Caco-2 (cell line): ENCODE measurements around the gene SLC7A5. TPM values are rescaled to one million over a fixed set of nuclear protein-coding genes. Genes with fewer than 3 reads are reported as not detected.
A peak's percentile ranks its signal among the peaks of the same experiment; 100 is the strongest.
"Not testable (repeated sequence)": the region's sequence is repeated elsewhere in the genome, so short reads cannot be mapped to it uniquely, and the experiment has no call there.

Source experiments
- BruUV-seq: library from RNA; stranded (reverse); fragments of 400-500 nt; replicated peaks from 2 replicates; lab custom pipeline; 2021; lab: Mats Ljungman, UMichigan
- CTCF ChIA-PET: fragments of 300-600 bp; sonication (Branson Sonifier 250); formaldehyde crosslinking; loops from one replicate; lab custom pipeline; 2022; ENCODE audit warnings: antibody characterized with exemption; lab: Charles Lee
- POLR2A ChIA-PET: fragments of 300-600 bp; sonication (Branson Sonifier 250); formaldehyde crosslinking; loops from one replicate; lab custom pipeline; 2022; ENCODE audit warnings: antibody characterized with exemption; lab: Charles Lee
- DNase-seq, 2 experiments: peaks; one replicate each; pipeline versions ENCODE4 v3.0.0 to v3.0.0-alpha.2; 2020 to 2022
- H3K27me3 ChIP-seq: replicated peaks from 2 replicates; pipeline ENCODE4 v1.6.0; 2011; ENCODE audit warnings: low read length; ENCODE audit not compliant: control insufficient read depth, insufficient read depth
- H3K36me3 ChIP-seq: 2 replicates; pipeline ENCODE4 v1.5.1; 2011; ENCODE audit warnings: low read length; ENCODE audit not compliant: control insufficient read depth, insufficient read depth
- H3K4me1 ChIP-seq: fragments of 250-450 bp; sonication (Bioruptor Pico); 2 replicates; pipeline ENCODE4 v1.5.1; 2020; ENCODE audit warnings: mild to moderate bottlenecking
- H3K4me3 ChIP-seq: 2 replicates; pipeline ENCODE4 v1.5.1; 2011; ENCODE audit warnings: low read depth, mild to moderate bottlenecking, control low read depth, low read length
- H3K9me3 ChIP-seq: fragments of 250-450 bp; sonication (Bioruptor Pico); 2 replicates; pipeline ENCODE4 v1.5.1; 2020; ENCODE audit warnings: mild to moderate bottlenecking, moderate library complexity
- H3K27ac Mint-ChIP-seq: one replicate; pipeline ENCODE4 v1.8.0; 2022; ENCODE audit warnings: mixed read lengths; ENCODE audit not compliant: unreplicated experiment
- H3K27me3 Mint-ChIP-seq: one replicate; pipeline ENCODE4 v1.8.0; 2022; ENCODE audit warnings: mixed read lengths; ENCODE audit not compliant: insufficient read depth, unreplicated experiment
- H3K36me3 Mint-ChIP-seq: one replicate; pipeline ENCODE4 v1.8.0; 2022; ENCODE audit warnings: mild to moderate bottlenecking, mixed read lengths; ENCODE audit not compliant: insufficient read depth, unreplicated experiment
- H3K4me1 Mint-ChIP-seq: one replicate; pipeline ENCODE4 v1.8.0; 2022; ENCODE audit warnings: low read depth, mixed read lengths; ENCODE audit not compliant: unreplicated experiment
- H3K4me3 Mint-ChIP-seq: one replicate; pipeline ENCODE4 v1.8.0; 2022; ENCODE audit warnings: mild to moderate bottlenecking, moderate library complexity, mixed read lengths; ENCODE audit not compliant: unreplicated experiment
- H3K9me3 Mint-ChIP-seq: one replicate; pipeline ENCODE4 v1.8.0; 2022; ENCODE audit warnings: mixed read lengths; ENCODE audit not compliant: unreplicated experiment
- intact Hi-C: fragments of 100-400 bp; cut with micrococcal nuclease; formaldehyde crosslinking; loops from one replicate; pipeline ENCODE4 v1.10.0; 2022; ENCODE audit not compliant: unreplicated experiment
- total RNA-seq: library from RNA; stranded (reverse); gene quantifications from 2 replicates; pipeline ENCODE4 v1.2.3, GENCODE V29; 2022
- TF ChIP-seq, protein P1 (sequence below), 2 experiments: fragments of 200-600 bp in 1 of 2; IDR thresholded peaks; 1 replicate in 1 of 2; 2 replicates in 1 of 2; pipeline versions ENCODE4 v1.5.1 to v1.8.0; 2011 to 2022; ENCODE audit warnings: antibody characterized with exemption in 1 of 2, control low read depth in 1 of 2, inconsistent platforms in 1 of 2, low read depth in 1 of 2, low read length in 1 of 2, mild to moderate bottlenecking in 1 of 2, moderate library complexity in 1 of 2; ENCODE audit not compliant: insufficient read depth in 1 of 2, severe bottlenecking in 1 of 2, unreplicated experiment in 1 of 2

Gene SLC7A5
- total RNA-seq, 1 experiment from 2014 or later: 534 TPM

DNA sequence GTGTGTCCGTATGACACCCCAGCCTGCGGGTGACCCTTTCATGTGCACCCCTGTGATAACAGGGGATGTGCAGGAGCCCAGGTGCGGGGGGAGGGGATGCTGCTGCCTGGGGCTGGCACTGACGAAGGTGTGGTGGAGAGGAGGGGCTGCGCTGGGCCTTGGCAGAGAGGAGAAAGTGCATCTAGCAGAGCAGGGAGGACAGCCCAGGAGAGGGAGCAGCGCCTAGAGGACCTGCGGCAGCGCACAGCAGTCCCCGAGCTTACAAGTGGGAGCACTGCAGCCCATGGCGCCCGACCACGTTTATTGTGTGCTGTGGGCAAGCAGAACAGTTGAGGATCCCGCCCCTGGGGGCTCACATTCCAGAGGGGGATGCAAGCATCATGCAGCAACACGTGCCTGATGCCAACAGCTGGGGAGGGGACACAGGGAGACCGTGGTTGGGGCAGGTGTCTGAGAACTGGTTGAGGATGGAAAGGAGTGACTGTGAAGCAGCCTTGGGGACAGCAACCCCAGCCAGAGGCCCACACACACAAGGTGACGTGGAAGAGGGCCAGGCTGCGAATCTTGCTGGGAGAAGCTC, 10.9 kb upstream of the SLC7A5 start:
- Mint-ChIP-seq H3K4me1 (peaks cover 8% of the 10 kb centered on the region), H3K4me3 (no peak overlapping the region), H3K27ac (no peak overlapping the region), H3K9me3 (no peaks in the 10 kb centered on the region), H3K36me3 (no peaks in the 10 kb centered on the region), H3K27me3 (no peaks in the 10 kb centered on the region)
- ChIA-PET CTCF (interaction anchor here (1.2 kb wide), 1 partner anchor 9 kb away, joined by 3 read pairs; no protein-coding TSS in a partner anchor), POLR2A (no interaction called here)
- Histone ChIP-seq H3K4me1 (peaks cover 22% of the 10 kb centered on the region), H3K4me3 (no peak overlapping the region), H3K9me3 (no peaks in the 10 kb centered on the region), H3K36me3 (no peaks in the 10 kb centered on the region), H3K27me3 (no peaks in the 10 kb centered on the region)
- no peak for DNase-seq
- TF ChIP-seq, protein P1, sequence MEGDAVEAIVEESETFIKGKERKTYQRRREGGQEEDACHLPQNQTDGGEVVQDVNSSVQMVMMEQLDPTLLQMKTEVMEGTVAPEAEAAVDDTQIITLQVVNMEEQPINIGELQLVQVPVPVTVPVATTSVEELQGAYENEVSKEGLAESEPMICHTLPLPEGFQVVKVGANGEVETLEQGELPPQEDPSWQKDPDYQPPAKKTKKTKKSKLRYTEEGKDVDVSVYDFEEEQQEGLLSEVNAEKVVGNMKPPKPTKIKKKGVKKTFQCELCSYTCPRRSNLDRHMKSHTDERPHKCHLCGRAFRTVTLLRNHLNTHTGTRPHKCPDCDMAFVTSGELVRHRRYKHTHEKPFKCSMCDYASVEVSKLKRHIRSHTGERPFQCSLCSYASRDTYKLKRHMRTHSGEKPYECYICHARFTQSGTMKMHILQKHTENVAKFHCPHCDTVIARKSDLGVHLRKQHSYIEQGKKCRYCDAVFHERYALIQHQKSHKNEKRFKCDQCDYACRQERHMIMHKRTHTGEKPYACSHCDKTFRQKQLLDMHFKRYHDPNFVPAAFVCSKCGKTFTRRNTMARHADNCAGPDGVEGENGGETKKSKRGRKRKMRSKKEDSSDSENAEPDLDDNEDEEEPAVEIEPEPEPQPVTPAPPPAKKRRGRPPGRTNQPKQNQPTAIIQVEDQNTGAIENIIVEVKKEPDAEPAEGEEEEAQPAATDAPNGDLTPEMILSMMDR (IDR thresholded peaks at IDR 0.05; ENCODE audit: insufficient read depth in 1 of 2, low read depth in 1 of 2, low read length in 1 of 2, severe bottlenecking in 1 of 2, unreplicated experiment in 1 of 2): no peak
- intact Hi-C loops: no loop called here
- no TSS peak for BruUV-seq

DNA sequence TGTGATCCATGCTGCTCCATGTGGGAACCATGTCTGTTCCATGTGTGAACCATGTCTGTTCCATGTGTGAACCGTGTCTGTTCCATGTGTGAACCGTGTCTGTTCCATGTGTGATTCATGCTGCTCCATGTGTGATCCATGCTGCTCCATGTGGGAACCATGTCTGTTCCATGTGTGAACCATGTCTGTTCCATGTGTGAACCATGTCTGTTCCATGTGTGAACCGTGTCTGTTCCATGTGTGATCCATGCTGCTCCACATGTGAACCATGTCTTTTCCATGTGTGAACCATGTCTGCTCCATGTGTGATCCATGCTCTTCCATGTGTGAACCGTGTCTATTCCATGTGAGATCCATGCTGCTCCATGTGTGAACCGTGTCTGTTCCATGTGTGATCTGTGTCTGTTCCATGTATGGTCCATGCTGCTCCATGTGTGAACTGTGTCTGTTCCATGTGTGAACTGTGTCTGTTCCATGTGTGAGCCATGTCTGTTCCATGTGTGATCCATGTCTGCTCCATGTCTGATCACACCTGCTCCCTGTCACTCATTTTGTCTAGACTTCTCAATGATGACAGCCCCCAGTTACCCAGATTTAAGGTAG, 10.2 kb upstream of the SLC7A5 start:
- DNase-seq, POLR2A ChIA-PET, H3K27me3 ChIP-seq, H3K9me3 Mint-ChIP-seq, H3K27ac Mint-ChIP-seq, H3K36me3 ChIP-seq, intact Hi-C loops, H3K9me3 ChIP-seq, CTCF ChIA-PET, BruUV-seq, H3K4me3 Mint-ChIP-seq, H3K36me3 Mint-ChIP-seq, H3K4me3 ChIP-seq, H3K27me3 Mint-ChIP-seq: not testable (repeated sequence)
- H3K4me1 ChIP-seq: peaks cover 28% of the 10 kb centered on the region
- peaks cover 15% of the 10 kb centered on the region for H3K4me1 Mint-ChIP-seq

DNA sequence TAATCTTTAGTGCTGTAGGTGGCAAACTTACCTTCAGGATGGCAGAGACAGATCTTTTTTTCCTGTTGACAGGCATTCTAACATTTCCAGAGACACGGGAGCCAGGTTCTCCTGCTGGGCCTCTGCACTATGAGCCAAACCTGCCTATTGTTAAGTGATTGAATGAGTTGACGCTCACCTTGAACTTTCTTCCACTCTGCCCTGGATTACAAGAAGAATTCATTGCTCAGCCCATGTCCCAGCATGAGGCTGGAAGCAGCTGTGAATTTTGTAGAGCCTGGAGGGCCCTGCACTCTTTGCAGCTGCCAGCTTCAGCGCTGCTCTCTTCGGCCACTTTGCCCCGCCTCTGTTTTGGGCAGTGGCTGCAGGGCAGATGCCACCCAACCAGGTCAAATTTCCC, 9.4 kb upstream of the SLC7A5 start:
- peak overlapping the region; percentile 58 for H3K27ac Mint-ChIP-seq
- no peak for DNase-seq
- CTCF ChIA-PET: no interaction called here

More for the DNA sequence above, 9.4 kb upstream of the SLC7A5 start:
- TF ChIP-seq, protein P1 (IDR thresholded peaks at IDR 0.05; ENCODE audit: insufficient read depth in 1 of 2, low read depth in 1 of 2, low read length in 1 of 2, severe bottlenecking in 1 of 2, unreplicated experiment in 1 of 2): no peak
- Mint-ChIP-seq H3K4me1 (peaks cover 18% of the 10 kb centered on the region), H3K27me3 (no peaks in the 10 kb centered on the region), H3K36me3 (no peaks in the 10 kb centered on the region), H3K9me3 (no peaks in the 10 kb centered on the region), H3K4me3 (no peak overlapping the region)
- Histone ChIP-seq H3K9me3 (no peaks in the 10 kb centered on the region), H3K4me3 (no peak overlapping the region), H3K27me3 (no peaks in the 10 kb centered on the region), H3K36me3 (no peaks in the 10 kb centered on the region), H3K4me1 (peaks cover 32% of the 10 kb centered on the region)
- POLR2A ChIA-PET: no interaction called here
- intact Hi-C loops: no loop called here
- BruUV-seq: no TSS peak
